ENCODE results near the gene PCDHGA3.
"Not testable (repeated sequence)": the region's sequence is repeated elsewhere in the genome, so short reads cannot be mapped to it uniquely, and the experiment has no call there.

DNA sequence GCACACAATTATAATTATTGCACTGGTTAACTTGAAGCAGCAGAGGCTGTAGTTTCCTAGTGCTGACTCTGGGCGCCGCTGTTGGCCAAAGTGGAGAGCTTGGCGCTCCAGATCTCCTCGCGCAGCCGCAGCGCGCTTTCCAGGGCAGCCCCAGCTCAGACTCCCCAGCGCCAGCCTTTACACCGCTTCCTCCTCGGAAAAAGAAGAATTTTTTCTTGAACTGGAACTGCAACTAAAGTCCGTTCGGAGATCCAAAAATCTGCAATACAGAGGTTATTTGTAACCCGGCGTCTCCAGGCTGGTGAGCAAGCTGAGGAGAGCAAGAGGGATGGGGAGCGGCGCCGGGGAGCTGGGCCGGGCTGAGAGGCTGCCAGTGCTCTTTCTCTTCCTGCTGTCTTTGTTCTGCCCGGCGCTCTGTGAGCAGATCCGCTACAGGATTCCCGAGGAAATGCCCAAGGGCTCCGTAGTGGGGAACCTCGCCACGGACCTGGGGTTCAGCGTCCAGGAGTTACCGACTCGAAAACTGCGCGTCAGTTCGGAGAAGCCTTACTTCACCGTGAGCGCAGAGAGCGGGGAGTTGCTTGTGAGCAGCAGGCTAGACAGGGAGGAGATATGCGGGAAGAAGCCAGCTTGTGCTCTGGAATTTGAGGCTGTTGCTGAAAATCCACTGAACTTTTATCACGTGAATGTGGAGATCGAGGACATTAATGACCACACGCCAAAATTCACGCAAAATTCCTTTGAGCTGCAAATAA lies 44.1 kb downstream of the PCDHGA3 start, which contains the start of gene PCDHGB4:
- TF ChIP-seq, protein P1, sequence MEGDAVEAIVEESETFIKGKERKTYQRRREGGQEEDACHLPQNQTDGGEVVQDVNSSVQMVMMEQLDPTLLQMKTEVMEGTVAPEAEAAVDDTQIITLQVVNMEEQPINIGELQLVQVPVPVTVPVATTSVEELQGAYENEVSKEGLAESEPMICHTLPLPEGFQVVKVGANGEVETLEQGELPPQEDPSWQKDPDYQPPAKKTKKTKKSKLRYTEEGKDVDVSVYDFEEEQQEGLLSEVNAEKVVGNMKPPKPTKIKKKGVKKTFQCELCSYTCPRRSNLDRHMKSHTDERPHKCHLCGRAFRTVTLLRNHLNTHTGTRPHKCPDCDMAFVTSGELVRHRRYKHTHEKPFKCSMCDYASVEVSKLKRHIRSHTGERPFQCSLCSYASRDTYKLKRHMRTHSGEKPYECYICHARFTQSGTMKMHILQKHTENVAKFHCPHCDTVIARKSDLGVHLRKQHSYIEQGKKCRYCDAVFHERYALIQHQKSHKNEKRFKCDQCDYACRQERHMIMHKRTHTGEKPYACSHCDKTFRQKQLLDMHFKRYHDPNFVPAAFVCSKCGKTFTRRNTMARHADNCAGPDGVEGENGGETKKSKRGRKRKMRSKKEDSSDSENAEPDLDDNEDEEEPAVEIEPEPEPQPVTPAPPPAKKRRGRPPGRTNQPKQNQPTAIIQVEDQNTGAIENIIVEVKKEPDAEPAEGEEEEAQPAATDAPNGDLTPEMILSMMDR (IDR thresholded peaks at IDR 0.05; ENCODE audit: low read depth, low read length): not testable (repeated sequence)
- not testable (repeated sequence) for TF ChIP-seq EZH2phosphoT487 (IDR thresholded peaks at IDR 0.05; ENCODE audit: low read depth)

All from OCI-LY3 (cell line).